IPS-20b (cell line): ENCODE measurements around the gene MAP4K2.
"Not testable (repeated sequence)": the region's sequence is repeated elsewhere in the genome, so short reads cannot be mapped to it uniquely, and the experiment has no call there.

Source experiments
- H3K27ac ChIP-seq: one replicate; pipeline ENCODE4 v1.5.1; 2013; ENCODE audit warnings: low read length
- H3K27me3 ChIP-seq: 2 replicates; pipeline ENCODE4 v1.6.1; 2013; ENCODE audit warnings: mild to moderate bottlenecking, low read length, inconsistent platforms; ENCODE audit not compliant: insufficient read depth
- H3K36me3 ChIP-seq: 2 replicates; pipeline ENCODE4 v1.6.1; 2013; ENCODE audit warnings: low read depth, mild to moderate bottlenecking, inconsistent platforms, low read length, moderate library complexity; ENCODE audit not compliant: insufficient read depth
- H3K4me1 ChIP-seq: 2 replicates; pipeline ENCODE4 v1.6.1; 2013; ENCODE audit warnings: mild to moderate bottlenecking, control low read depth, inconsistent platforms, low read length, moderate library complexity; ENCODE audit not compliant: insufficient read depth
- H3K4me3 ChIP-seq: 2 replicates; pipeline ENCODE4 v1.5.1; 2013; ENCODE audit warnings: mild to moderate bottlenecking, low read length, inconsistent platforms
- H3K9ac ChIP-seq: 2 replicates; pipeline ENCODE4 v1.6.1; 2013; ENCODE audit warnings: low read depth, mild to moderate bottlenecking, inconsistent platforms, low read length, moderate library complexity
- H3K9me3 ChIP-seq: 2 replicates; pipeline ENCODE4 v1.6.1; 2013; ENCODE audit warnings: mild to moderate bottlenecking, low read depth, low read length, inconsistent platforms; ENCODE audit not compliant: insufficient read depth

The MAP4K2 gene

DNA sequence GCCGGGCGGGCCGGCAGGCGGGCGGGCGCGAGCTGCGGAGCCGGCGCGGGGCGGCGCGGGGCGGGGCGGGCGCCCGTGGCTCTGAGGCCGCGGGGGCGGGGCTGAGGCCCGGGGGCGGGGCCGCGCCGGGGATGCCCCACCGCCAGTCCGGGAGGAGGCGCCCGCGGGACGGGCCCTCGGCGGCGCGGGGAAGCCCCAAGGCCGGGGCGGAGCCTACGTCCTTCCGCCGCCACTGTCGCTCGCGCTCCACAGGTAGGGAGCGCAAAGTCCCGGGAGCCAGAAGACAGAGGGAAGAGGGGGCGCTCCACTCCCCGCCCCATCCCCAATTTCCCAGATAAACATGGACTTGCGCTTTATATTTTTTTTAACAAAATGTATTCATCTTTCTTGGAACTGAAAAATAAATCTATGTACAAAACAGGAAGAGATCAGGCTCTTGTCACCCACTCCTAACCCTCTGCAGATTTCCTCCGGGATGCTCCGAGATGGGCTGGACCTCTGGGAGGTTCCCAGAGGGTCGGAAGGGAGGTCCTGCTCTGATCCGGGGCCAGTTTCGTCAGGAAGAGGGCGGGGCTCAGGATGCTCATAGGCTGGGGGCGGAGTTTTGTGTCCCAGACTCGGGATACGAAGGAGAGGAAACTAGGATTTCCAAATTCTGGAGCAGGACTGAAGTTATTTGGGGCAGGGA lies at the start of gene MAP4K2:
TSS of gene MAP4K2 (minus strand) at position 57 of the 688 bp plus-strand sequence. CDS start 65 bp downstream, outside the sequence.
- peaks cover 4% of the 10 kb centered on the region; the same call in 1 of the 2 replicates for H3K4me1 ChIP-seq
- no peaks in the 10 kb centered on the region for H3K9me3 ChIP-seq
- no peaks in the 10 kb centered on the region for H3K27me3 ChIP-seq
- peak within 1 kb of the TSS; percentile 57 for H3K27ac ChIP-seq
- H3K9ac ChIP-seq, result peak within 1 kb of the TSS; percentile 84; the same call in 1 of the 2 replicates
- H3K36me3 ChIP-seq, result peaks cover 35% of the 10 kb centered on the region
- H3K4me3 ChIP-seq, result peak within 1 kb of the TSS; percentile 78

DNA sequence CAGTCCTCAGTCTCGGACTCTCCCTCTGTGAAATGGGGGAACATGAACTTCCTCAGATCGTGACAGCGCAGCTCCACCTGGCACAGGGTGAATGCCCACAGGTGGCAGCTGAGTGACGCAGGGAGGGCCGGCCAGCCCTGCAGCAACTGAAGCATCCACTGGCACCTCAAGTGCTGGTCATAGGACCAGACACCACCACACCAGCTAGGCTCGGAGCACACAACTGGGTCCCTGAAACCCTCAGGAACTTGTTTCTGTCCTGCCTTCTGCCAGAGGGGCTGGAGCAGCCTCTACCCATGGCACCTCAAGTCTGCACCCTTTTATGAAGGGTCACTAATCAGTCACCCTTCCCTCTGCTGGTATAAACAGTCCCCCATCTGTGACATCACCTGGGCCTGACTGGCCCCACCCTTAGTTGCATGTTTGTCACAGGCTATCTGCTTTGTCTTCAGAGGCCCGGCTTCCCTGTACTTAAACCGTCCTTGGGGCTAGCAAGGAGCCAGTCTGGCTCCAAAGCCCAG lies 48.9 kb upstream of the MAP4K2 start:
- Histone ChIP-seq H3K9ac (no peak overlapping the region), H3K27ac (no peak overlapping the region), H3K36me3 (peaks cover 3% of the 10 kb centered on the region; the same call in 1 of the 2 replicates), H3K9me3 (no peaks in the 10 kb centered on the region), H3K4me3 (no peak overlapping the region), H3K4me1 (no peaks in the 10 kb centered on the region; the same call in 1 of the 2 replicates), H3K27me3 (no peaks in the 10 kb centered on the region)

DNA sequence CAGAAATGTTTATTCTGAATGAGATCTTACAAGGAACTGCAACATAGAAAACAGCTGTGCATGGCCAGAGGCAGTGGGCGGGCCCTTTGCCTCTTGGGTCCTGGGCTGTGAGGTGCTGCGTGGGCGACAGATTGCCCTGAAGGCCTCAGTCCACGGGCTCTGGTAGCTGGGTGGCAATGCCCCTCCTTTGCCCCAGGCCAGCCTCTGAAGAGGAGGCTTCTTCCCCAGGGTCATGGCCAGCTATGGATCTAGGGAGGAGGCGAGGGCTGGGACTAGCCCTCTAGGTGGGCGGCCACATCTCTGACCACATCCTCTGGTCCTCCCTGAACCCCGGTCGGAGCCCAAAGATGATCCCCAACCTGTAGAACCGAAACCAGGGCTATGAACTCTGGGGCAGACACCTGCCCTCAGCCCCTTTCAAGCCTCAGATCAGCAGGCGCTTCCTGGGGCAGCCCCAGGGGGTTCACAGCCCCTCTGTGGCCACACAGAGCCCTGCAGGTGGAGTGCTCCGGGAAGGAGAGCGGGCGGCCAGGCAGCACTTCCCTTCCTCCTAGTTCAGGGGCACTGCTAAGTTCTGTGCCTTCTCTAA lies 48.1 kb upstream of the MAP4K2 start:
- Histone ChIP-seq H3K9me3 (no peaks in the 10 kb centered on the region), H3K4me3 (no peak overlapping the region), H3K9ac (no peak overlapping the region), H3K4me1 (no peaks in the 10 kb centered on the region; the same call in 1 of the 2 replicates), H3K27me3 (no peaks in the 10 kb centered on the region), H3K36me3 (peaks cover 3% of the 10 kb centered on the region; the same call in 1 of the 2 replicates), H3K27ac (no peak overlapping the region)

DNA sequence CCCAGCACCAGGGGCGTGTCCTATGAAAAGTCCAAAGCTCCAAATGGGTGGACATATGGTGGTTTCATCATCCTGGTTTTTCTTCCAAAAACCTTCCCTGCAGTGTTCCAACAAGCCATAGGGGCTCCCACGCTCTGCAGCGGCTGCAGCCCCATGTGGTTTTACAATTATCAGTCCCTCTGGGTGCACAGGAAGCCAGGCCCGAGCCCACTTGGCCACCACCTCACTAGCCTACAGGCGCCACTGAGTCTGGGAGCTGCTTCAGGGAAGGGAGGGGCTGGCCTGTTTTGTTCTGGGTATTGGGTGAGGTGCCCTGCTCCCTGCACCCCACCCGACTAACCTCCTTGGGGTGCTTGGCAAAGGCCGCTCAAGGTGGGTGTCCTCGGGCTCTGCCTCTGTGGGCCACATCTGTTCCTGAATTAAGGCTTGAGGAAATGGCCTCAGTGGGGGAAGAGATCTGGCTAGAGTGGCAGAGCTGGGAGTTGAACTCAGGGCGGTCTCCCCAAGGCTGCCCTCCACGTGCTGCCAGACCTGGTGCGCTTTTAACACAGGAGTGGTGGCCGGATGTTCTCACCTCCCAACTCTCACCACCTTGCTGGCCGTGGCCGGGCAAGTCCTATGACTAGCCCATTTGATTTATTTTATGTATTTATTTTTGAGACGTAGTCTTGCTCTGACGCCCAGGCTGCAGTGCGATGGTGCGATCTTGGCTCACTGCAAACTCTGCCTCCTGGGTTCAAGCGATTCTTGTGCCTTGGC lies 46.8 kb upstream of the MAP4K2 start:
- H3K9me3 ChIP-seq, result no peaks in the 10 kb centered on the region
- no peak overlapping the region for H3K27ac ChIP-seq
- H3K36me3 ChIP-seq, result peaks cover 2% of the 10 kb centered on the region; the same call in 1 of the 2 replicates
- H3K9ac ChIP-seq, result no peak overlapping the region
- no peaks in the 10 kb centered on the region; the same call in 1 of the 2 replicates for H3K4me1 ChIP-seq
- no peak overlapping the region for H3K4me3 ChIP-seq
- H3K27me3 ChIP-seq, result no peaks in the 10 kb centered on the region

DNA sequence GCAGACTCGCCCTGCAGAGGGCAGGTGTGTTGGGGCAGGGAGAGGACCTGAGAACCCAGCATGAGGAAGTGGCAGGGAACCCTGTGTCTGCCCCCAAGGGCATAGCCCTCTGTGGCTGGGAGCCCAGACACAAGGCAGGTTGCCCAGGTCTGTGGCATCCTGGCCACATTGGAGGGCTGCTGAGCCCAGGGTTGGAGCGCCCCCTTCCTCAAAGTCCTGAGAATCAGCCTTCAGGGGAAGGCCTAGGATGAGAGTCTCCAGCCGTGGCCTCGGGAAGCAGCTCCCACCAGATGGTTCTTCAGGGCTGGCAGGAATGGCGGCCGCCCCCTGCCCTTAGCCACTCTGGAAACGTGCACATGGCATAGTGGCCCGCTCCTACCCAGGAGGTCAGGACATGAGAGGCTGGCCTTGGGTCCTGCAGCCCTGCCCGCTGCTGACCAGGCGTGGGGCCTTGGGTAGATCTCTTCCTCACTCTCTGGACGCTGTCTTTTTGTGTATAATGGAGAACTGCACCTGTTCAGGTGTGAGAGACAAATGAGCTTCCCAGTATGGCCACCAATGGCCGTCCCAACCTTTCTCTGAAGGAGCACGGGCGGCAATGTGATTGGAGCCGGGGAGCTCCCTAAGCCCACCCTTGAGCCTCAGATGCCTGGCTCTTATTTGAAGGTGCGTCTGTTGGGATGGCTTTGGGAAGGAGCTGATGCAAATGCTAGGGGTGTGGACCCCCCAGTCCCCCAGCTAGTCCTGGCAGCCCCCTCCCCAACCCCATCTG lies 46.0 kb upstream of the MAP4K2 start:
- H3K27ac ChIP-seq, result no peak overlapping the region
- H3K27me3 ChIP-seq, result peaks cover 1% of the 10 kb centered on the region; the same call in 1 of the 2 replicates
- no peaks in the 10 kb centered on the region for H3K9me3 ChIP-seq
- peaks cover under 1% of the 10 kb centered on the region; the same call in 1 of the 2 replicates for H3K4me1 ChIP-seq
- H3K4me3 ChIP-seq, result no peak overlapping the region
- H3K36me3 ChIP-seq, result no peaks in the 10 kb centered on the region
- H3K9ac ChIP-seq, result no peak overlapping the region

DNA sequence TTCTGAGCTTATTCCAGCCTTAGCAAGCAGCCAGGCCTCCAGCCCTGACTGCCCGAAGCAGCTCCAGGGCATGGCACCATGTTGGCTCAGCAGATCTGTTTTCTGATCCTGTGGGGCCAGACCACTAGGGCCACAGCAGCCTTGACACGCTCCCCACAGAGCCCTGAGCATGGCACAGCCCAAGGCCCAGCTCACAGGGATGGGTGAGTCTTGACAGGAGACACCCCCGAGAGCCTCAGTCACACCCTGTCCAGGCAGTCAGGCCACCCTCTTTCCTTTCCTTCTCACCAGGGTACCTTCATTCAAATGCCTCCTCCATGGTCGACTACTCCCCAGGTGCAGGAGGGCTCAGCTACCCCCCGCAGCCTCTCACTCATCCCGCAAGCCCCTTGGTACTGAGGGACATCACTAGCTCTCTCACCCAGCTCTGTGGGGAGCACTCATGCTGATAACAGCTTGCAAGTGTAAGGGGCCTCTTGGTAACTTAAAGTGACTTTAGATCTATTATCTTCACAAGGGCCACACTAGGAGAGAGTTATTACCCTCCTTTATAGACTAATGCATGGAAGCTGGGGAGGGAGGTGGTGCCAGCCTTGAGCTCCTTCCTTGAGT lies 45.3 kb upstream of the MAP4K2 start:
- Histone ChIP-seq H3K9me3 (no peaks in the 10 kb centered on the region), H3K27ac (no peak overlapping the region), H3K4me1 (peaks cover 3% of the 10 kb centered on the region; the same call in 1 of the 2 replicates), H3K9ac (no peak overlapping the region), H3K27me3 (peaks cover 5% of the 10 kb centered on the region; the same call in 1 of the 2 replicates), H3K4me3 (no peak overlapping the region), H3K36me3 (no peaks in the 10 kb centered on the region)

DNA sequence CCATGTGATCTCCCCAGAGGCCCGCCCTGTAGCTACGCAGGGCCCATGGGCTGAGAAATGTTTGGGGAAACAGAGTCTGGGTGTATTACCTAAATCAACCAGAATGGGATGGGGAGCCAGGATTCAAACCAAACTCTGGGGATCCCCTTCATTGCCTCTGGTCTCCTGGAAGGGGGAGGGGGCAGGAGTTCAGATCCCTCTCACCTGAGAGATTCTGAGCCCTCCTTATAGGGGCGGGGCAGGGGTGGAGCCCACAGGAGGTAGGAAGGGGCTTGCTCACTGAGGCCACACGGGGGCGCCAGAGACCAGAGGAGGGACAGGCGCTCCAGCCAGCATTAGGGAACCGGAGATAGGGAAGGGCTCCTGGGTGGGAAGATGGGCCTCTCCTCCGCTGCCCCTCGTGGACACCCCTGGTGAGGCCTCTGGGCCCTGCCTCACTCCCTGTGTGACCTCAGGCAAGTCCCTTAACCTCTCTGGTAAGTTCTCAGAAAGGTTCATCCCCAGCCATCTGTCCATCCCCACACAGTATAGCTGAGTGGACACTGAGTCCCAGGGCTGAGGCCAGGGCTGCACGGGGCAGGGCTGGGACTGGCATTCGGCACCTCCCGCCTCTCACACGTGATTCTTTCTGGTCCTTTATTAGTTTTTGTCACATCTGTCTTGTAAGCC lies 44.1 kb upstream of the MAP4K2 start:
- no peak overlapping the region for H3K4me3 ChIP-seq
- no peak overlapping the region for H3K27ac ChIP-seq
- no peaks in the 10 kb centered on the region for H3K9me3 ChIP-seq
- H3K4me1 ChIP-seq, result peaks cover 10% of the 10 kb centered on the region
- H3K27me3 ChIP-seq, result peaks cover 5% of the 10 kb centered on the region; the same call in 1 of the 2 replicates
- no peaks in the 10 kb centered on the region for H3K36me3 ChIP-seq
- no peak overlapping the region for H3K9ac ChIP-seq

DNA sequence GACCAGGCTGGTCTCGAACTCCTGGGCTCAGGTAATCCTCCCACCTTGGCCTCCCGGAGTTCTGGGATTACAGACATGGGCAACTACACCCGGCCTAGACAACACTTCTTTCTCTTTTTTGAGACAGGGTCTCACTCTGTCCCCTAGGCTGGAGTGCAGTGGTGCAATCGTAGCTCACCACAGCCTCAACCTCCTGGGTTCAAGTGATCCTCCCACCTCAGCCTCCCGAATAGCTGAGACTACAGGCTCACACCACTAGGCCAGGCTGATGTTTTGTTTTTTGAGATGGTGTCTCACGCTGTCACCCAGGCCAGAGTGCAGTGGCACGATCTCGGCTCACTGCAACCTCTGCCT lies 42.7 kb upstream of the MAP4K2 start:
- not testable (repeated sequence) for H3K27me3 ChIP-seq, H3K9ac ChIP-seq, H3K27ac ChIP-seq, H3K4me3 ChIP-seq, H3K36me3 ChIP-seq, H3K9me3 ChIP-seq
- peaks cover 11% of the 10 kb centered on the region for H3K4me1 ChIP-seq

DNA sequence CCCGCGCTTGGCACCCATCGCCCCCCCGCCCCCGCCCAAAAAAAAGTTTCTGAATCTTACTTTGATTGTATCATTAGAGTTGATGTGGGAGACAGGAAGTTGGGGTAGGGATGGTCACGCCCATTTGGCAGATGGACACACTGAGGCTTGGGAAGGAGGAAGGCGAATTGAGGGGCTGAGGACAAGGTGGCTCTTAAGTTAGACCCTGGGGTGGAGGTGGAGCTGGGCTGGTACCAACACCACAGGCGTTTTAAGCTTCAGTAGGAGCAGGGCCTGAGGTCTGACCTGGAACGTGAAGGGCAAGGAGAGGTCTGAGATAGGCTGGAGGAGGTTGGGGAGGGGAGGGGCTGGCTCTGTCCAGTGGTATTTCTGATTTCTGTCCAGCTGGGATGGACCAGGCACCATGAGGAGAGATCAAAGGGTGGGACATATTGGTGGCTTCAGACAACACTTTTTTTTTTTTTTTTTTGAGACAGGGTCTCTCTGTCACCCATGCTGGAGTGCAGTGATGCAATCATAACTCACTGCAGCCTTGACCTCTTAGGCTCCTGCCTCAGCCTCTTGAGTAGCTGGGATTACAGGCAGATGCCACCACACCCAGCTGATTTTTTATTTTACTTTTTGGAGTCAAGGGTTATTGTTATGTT lies 42.2 kb upstream of the MAP4K2 start:
- Histone ChIP-seq H3K27ac (no peak overlapping the region), H3K4me1 (peaks cover 11% of the 10 kb centered on the region), H3K9ac (peak overlapping the region; percentile 67; the same call in 1 of the 2 replicates)

More for the DNA sequence above, 42.2 kb upstream of the MAP4K2 start:
- Histone ChIP-seq H3K9me3 (no peaks in the 10 kb centered on the region), H3K4me3 (peak overlapping the region; percentile 68; the same call in 1 of the 2 replicates), H3K27me3 (peaks cover 5% of the 10 kb centered on the region; the same call in 1 of the 2 replicates), H3K36me3 (0 out of 2 replicates have a peak, but pooled peaks cover 3% of the 10 kb centered on the region)
